Thyroid gland (tissue), 4 donors: ENCODE results near the gene HBE1. TPM values are rescaled to one million over a fixed set of nuclear protein-coding genes. Genes with fewer than 3 reads are reported as not detected.

Experiments
- DNase-seq, 2 donors: peaks; one replicate each; pipeline ENCODE4 v3.0.0-alpha.2; 2019
- H3K27ac ChIP-seq, 3 donors: fragments of 200-600 bp; sonication (generic); 1 replicate in 2 of 3; 2 replicates in 1 of 3; pipeline ENCODE4 v1.5.1; 2016 to 2019; ENCODE audit warnings: mild to moderate bottlenecking in 1 of 3, moderate library complexity in 1 of 3
- H3K27me3 ChIP-seq: fragments of 200-600 bp; sonication (generic); one replicate; pipeline ENCODE4 v1.5.1; 2019
- H3K36me3 ChIP-seq, 2 donors: fragments of 200-600 bp; sonication (generic); one replicate each; pipeline ENCODE4 v1.5.1; 2016 to 2019
- H3K4me1 ChIP-seq, 2 donors: fragments of 200-600 bp; sonication (generic); one replicate each; pipeline ENCODE4 v1.5.1; 2017 to 2019
- H3K4me3 ChIP-seq, 3 donors: fragments of 200-600 bp; sonication (generic); replicated peaks in 1 of 3; 1 replicate in 2 of 3; 2 replicates in 1 of 3; pipeline ENCODE4 v1.5.1; 2016; ENCODE audit warnings: mild to moderate bottlenecking in 1 of 3
- H3K9me3 ChIP-seq: fragments of 200-600 bp; sonication (generic); one replicate; pipeline ENCODE4 v1.5.1; 2017
- CTCF ChIP-seq, 6 experiments: fragments of 200-600 bp in 3 of 6; fragments of 450-650 bp in 3 of 6; sonication (generic) in 3 of 6; IDR thresholded peaks; one replicate each; pipeline ENCODE4 v1.5.1; 2016 to 2019; ENCODE audit warnings: antibody characterized with exemption in 6 of 6, mild to moderate bottlenecking in 2 of 6, inconsistent platforms in 1 of 6, moderate library complexity in 1 of 6
- POLR2A ChIP-seq, 2 donors: fragments of 450-650 bp; IDR thresholded peaks; one replicate each; pipeline ENCODE4 v1.6.1; 2017; ENCODE audit warnings: antibody characterized with exemption in 2 of 2, mild to moderate bottlenecking in 2 of 2, moderate library complexity in 1 of 2
- WGBS, 2 donors: methylation state at CpG; one replicate each; pipeline ENCODE4 v1.1.5; 2017; 5-methylcytosine and 5-hydroxymethylcytosine counted together
- intact Hi-C: fragments of 100-400 bp; cut with DNase I; formaldehyde crosslinking; loops from one replicate; pipeline ENCODE4 v1.15.1; 2023
- total RNA-seq, 4 donors: library from RNA; depleted of rRNA; stranded (reverse); fragments of >200 nt; gene quantifications; one replicate each; pipeline ENCODE4 v1.2.3, GENCODE V29; 2016

Gene HBE1
- total RNA-seq, 4 donors from 2014 or later = 1.2 TPM; not detected in 3

GRCh38 chr11:5285703-5286340, 16.1 kb upstream of the HBE1 start:
- H3K36me3 ChIP-seq = no peaks in the 10 kb centered on the region
- no peak for DNase-seq
- no peak overlapping the region for H3K4me3 ChIP-seq
- H3K27me3 ChIP-seq = no peaks in the 10 kb centered on the region
- TF ChIP-seq POLR2A (IDR thresholded peaks at IDR 0.05) (no peak), CTCF (IDR thresholded peaks at IDR 0.05) (no peak)
- H3K4me1 ChIP-seq = no peaks in the 10 kb centered on the region
- no peak overlapping the region for H3K27ac ChIP-seq
- no peaks in the 10 kb centered on the region for H3K9me3 ChIP-seq
- intact Hi-C loops = no loop called here
- 85 to 86% methylated on average over 4 of the region's 4 CpGs for WGBS, 2 donors

GRCh38 chr11:5284637-5285036, 14.9 kb upstream of the HBE1 start:
- intact Hi-C loops = no loop called here
- no peak for TF ChIP-seq CTCF (IDR thresholded peaks at IDR 0.05)
- no peak for TF ChIP-seq POLR2A (IDR thresholded peaks at IDR 0.05)

GRCh38 chr11:5283882-5284281, 14.1 kb upstream of the HBE1 start:
- H3K4me3 ChIP-seq = no peak overlapping the region
- no peak for DNase-seq
- no peaks in the 10 kb centered on the region for H3K36me3 ChIP-seq
- TF ChIP-seq POLR2A (IDR thresholded peaks at IDR 0.05) (no peak), CTCF (IDR thresholded peaks at IDR 0.05) (no peak)
- 64 to 71% methylated on average over 1 of the region's 1 CpG for WGBS, 2 donors
- no peaks in the 10 kb centered on the region for H3K4me1 ChIP-seq
- intact Hi-C loops = no loop called here
- no peaks in the 10 kb centered on the region for H3K27me3 ChIP-seq
- no peak overlapping the region for H3K27ac ChIP-seq
- no peaks in the 10 kb centered on the region for H3K9me3 ChIP-seq

More at GRCh38 chr11:5284637-5285036, 14.9 kb upstream of the HBE1 start:
- Histone ChIP-seq H3K27me3 (no peaks in the 10 kb centered on the region), H3K4me1 (no peaks in the 10 kb centered on the region), H3K4me3 (no peak overlapping the region), H3K27ac (no peak overlapping the region), H3K36me3 (no peaks in the 10 kb centered on the region), H3K9me3 (no peaks in the 10 kb centered on the region)
- WGBS, 2 donors = 80 to 96% methylated on average over 2 of the region's 2 CpGs
- DNase-seq = no peak

GRCh38 chr11:5283086-5283485, 13.3 kb upstream of the HBE1 start:
- H3K4me1 ChIP-seq = no peaks in the 10 kb centered on the region
- no peaks in the 10 kb centered on the region for H3K9me3 ChIP-seq
- H3K36me3 ChIP-seq = no peaks in the 10 kb centered on the region
- no peaks in the 10 kb centered on the region for H3K27me3 ChIP-seq
- no peak for TF ChIP-seq POLR2A (IDR thresholded peaks at IDR 0.05)
- no peak for TF ChIP-seq CTCF (IDR thresholded peaks at IDR 0.05)
- intact Hi-C loops = no loop called here
- DNase-seq = no peak
- no peak overlapping the region for H3K4me3 ChIP-seq
- 79 to 88% methylated on average over 3 of the region's 3 CpGs for WGBS, 2 donors
- H3K27ac ChIP-seq = no peak overlapping the region

GRCh38 chr11:5282628-5283027, 12.9 kb upstream of the HBE1 start:
- no peaks in the 10 kb centered on the region for H3K4me1 ChIP-seq
- H3K36me3 ChIP-seq = no peaks in the 10 kb centered on the region
- H3K4me3 ChIP-seq = no peak overlapping the region
- no peak for DNase-seq
- H3K27me3 ChIP-seq = no peaks in the 10 kb centered on the region
- whole genome bisulfite sequencing, 2 donors = 90 to 98% methylated on average over 2 of the region's 2 CpGs
- H3K27ac ChIP-seq = no peak overlapping the region
- intact Hi-C loops = no loop called here
- no peaks in the 10 kb centered on the region for H3K9me3 ChIP-seq
- no peak for TF ChIP-seq CTCF (IDR thresholded peaks at IDR 0.05)
- TF ChIP-seq POLR2A (IDR thresholded peaks at IDR 0.05) = no peak
